DLD1 (cell line): ENCODE results near the gene UTS2B.

Experiments
- in situ Hi-C: cut with HindIII; loops from 2 replicates; pipeline ENCODE4 v1.10.0; 2017; ENCODE audit warnings: low sequenced_read_pairs

The UTS2B gene, protein sequence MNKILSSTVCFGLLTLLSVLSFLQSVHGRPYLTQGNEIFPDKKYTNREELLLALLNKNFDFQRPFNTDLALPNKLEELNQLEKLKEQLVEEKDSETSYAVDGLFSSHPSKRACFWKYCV

DNA sequence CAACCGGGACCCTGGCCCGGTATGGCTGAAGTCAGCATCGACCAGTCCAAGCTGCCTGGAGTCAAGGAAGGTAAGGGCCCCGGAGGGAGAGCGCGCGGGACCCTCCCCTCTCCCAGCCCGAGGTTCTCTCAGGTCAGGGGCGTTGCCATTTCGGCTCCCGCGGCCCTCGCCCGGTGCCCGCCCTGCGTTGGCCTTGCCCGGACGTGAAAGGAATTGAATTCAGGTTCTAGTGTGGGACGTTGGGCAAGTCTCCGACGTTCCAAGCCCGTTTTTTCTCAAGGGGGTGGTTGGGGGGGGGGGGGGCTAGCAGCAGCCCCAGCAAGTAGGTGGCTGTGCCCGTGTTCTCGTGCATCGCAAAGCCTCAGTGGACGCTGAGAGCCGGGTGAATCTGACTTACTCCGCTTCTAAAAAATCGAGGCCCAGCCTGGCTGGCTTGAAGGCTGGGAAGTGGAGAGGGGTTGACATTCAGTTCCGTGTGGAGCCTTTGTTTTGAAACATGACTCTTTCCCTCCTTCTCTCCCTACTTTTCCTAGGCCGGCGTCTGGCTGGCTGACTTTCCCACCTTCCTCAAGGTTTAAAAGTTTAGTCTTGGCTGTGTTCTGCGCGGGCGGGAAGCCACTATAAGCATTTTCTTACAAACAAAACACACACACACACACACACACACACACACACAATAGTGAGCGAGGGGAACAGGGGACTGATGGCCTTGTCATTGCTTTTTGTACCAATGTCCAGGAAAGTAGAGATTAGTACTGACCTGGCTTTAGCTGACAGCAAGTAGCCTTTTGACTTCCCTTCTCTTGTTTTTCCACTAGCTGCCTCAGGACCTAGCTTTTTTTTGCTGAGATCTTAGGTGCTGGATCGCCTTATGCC lies at the start of gene UTS2B:
Gene UTS2B, minus strand, starts transcription at position 873 of the 876 bp plus-strand sequence. CDS start 48,337 bp downstream, outside the sequence.
- in situ Hi-C loops: no loop called here

DNA sequence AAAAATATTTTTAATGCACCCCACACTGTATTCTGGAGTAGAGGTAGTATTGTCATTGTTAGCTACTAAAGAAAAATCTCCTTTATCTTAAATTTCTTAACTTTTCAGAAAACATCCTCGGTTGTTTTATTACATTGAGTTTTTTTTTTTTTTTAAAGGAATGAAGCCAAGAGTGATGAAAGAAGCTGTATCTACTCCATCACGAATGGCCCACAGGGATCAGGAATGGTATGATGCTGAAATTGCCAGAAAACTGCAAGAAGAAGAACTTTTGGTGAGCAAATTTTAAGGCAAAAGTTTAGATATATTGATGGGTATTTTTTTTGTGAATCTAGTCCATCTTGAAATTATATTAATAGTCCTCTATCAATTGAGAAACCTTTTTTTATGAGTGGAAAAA lies 49.7 kb upstream of the UTS2B start:
- in situ Hi-C loops: no loop called here

DNA sequence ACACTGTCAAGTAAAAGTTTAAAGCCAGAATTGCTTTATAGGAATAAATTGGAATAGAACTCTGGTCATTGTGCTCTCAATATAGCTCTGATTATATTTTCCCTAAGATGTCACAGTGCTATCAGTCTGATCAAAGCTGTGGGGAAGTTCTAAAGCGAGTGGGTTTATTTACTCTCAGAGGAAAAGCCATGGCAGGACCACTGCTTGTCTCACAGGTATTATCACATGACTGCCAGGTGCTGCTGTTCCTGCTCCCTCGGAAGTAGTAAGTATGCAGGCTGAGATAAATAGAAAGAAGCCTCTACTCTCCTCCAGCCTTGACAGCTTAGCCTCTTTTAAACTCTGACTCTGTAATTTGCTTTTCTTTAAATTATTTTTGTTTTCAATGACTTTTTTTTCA lies 49.1 kb upstream of the UTS2B start:
- in situ Hi-C loops: no loop called here

DNA sequence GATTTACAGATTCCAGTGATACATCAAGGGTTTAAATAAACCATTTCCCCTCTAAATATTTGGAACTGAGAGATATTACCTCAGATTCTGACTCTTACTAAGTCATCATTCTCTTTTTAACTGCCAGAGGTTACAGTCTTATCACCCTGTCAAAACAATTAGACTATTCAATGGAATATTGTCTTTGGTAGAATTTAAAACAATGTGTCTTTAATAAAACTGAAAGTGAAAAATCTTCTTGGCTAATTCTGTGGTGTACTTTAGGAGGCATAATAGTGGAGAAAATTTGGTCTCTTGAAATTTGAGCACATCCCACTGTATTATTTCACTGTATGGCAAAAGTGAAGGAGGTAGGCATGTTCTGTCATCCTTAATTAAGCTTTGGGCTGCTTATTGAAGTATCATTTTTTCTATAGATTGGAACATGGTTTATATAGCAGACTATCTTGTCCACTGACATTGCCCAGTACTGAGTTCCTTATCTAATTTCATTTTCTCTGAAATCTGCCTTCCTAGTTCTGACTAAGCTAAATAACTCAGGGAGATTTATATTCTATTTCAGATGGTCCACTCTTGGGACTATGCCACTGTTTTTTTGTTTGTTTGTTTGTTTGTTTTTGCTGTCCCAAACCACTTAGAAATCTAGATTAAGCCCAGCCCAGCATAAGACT lies 48.0 kb upstream of the UTS2B start:
- in situ Hi-C loops: no loop called here

DNA sequence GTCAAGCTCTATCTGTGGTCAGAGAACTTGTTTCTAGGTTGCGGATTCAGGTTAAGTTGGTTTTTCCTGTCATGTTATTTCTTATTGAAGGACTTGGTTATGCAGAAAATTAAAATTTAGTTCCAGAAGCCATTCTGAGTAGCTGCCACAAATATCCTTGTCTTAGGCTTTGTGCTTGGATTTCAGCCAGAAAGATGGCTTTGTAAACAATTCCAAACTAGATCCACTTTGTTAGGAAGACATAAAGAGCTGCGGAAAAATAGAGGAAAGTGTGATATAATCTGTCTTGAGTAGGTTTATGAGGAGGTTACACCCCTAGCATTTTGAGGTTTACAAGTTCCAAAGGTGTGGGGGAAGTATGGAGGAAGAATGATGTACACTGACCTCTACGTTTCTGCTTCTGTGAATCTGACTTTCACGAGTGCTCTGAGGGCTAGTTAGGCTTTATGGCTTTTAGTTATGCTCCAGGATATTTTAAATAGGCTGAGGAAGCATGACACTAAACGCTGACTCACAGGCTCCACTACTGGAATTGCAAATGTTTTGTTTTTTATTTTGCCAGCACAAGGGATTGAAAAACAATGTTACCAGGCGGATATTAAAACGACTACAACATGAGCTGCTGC lies 46.3 kb upstream of the UTS2B start:
- in situ Hi-C loops: no loop called here

DNA sequence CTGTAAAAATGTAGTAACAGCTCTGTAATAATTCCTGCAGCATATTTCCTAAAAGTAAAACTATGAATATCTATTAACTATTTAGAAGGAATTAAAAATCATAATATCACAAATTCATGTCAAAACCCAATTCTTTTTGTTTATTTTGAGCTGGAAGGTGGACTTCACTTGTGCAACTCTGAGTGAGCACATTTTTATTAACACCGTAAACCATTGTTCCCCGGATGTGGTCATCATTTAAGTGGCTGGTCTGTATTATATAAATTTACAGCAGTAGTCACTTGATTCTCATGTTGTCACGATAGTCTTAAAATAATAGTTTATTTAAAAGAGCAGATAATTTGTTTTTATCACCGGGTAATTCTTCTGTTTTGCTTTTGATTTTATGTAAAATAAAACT lies 43.0 kb upstream of the UTS2B start:
- in situ Hi-C loops: no loop called here

DNA sequence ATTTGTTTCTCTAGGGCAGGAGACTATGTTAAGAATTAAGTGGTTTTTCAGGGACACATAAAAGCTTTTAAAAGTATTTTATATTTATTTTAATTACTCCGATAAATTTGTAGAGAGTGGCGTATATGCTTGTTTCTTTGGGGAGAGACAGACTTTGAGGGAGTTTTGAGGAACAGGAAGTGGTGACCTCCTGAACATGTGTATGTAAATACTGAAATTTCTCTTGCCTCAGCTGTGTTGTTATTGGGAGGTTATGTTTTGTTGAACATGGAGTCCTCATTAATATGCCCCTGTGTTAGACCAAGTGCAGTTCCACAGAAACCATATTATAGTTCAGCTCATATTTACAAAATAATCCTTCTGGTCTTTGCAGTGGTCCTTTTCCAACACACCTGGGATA lies 41.8 kb upstream of the UTS2B start:
- in situ Hi-C loops: no loop called here

DNA sequence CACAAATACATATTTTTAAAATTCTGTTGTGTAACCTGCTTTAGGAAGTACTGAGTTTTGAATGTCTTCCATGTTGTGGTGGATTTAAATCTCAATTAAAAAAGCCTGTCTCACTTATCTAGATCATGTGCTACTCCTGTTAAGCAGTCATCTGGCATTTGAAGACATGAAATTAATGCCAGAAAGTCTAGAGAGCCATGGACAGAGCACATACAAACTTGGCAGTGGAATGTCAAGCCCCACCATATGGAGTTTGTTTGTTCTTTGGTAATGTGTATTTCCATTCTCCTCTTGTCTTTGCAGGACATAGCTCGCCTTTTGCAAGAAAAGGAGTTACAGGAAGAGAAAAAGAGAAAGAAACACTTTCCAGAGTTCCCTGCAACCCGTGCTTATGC lies 39.3 kb upstream of the UTS2B start:
- in situ Hi-C loops: no loop called here

DNA sequence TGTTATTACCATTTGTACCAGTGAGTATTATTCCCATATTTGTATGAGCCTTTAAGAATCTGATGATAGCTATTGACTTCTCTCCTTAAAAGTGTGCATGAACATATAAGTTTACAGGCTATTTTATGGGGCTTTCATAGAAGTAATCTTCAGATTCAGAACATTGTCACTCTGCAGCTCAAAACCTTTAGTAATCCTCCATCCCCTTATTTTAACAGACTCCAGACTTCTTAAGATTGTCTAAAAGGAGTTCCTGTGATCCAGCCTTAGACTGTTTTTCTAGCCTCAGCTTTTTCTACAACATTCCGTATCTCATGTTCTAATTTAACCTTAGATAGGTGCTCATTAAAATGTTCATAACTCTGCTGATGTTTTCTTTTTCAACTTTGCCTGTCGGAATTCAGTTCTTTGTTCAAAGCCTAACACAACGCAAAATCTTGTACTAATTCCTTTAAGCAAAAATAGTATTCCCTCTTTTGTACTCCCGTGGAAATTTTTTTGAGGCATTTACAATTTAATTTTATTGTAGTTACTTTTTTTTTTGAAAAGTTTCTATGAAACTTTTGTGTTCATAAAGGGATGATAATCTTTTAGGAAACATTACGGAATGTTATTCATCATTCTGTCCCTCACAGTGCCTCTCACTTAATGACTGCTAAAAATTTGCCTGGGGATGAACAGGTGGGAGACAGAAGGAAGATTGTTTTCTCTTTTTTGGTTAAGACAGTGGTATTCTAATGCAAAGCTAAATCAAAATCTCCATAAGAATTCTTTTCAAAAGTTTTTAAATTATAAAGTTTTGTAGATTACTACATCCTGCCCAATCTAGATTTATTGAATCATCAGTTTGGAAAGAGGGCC lies 38.7 kb upstream of the UTS2B start:
- in situ Hi-C loops: no loop called here

DNA sequence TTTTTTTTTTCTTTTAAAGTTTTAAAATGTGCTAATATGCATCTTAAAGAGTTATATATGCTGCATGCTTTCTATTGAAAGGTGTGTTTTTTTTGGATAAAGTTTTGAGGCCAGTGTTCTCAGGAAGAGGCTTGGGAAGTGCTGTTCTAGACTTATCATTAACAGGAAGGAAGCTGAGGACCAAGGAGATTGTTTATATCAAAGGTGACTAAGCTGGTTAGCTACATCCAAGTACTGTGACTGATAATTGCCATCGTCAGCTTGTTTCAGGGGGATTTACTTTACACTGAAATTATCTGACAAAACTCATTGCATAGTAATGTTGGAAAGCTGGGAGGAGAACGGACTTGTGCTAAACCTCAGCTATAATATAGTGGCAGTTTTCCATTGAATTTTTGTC lies 36.3 kb upstream of the UTS2B start:
- in situ Hi-C loops: no loop called here

DNA sequence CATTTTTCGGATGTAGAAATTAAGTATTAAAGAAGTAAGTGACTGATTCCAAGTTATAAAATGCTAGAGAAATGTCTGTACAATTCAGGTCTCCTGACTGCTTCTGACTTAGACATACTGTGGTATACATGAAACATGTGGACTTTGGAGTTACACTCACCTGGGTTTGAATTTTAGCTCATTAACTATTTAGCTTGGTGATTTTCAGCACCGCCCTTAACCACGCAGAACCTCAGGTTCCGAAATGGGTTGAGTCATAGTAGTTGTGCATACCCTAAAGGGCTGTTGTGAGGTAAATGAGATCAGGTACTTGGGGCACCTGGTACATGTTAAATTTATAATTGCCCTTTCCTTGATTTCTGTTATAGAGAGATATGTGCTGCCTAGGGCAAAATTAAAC lies 32.9 kb upstream of the UTS2B start:
- in situ Hi-C loops: no loop called here

DNA sequence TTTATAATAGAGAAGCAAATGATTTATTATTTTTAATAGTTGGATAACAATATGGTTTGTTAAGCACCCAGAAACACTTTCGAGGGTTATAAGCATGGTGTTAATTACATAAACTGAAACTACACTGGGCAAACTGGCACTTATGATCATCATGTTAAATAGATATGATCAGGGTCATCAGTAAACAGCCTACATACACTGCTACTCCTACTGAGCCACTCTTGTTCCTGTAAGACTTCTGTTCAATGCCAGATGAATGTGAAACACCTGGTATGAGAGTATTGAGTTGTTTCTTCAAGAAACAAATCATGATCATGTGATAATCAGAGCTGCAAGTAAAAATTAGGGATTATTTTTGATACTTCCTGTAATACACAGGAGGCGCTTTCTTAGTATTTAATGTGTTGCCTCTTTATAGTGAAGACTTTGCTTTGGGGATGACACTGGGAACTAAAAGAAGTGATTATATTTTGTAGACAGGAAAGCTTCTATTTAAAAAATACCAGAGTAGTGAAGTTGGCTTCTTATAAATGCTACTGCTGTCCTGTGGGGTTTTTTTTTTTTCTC lies 32.3 kb upstream of the UTS2B start:
- in situ Hi-C loops: no loop called here

DNA sequence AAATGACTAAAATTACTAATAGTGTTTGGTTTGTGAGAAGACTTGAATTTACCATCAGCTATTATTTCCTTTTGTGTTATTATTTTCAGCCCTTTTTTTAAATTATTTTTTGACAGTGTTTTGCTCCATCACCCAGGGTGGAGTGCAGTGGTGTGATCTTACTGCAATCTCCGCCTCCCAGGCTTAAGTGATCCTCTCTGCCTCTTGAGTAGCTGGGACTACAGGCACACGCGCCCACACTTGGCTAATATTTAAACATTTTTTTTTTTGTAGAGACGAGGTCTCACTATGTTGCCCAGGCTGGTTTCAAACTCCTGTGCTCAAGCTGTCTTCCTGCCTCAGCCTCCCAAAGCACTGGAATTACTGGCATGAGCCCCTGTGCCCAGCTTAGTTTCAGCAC lies 31.7 kb upstream of the UTS2B start:
- in situ Hi-C loops: no loop called here

DNA sequence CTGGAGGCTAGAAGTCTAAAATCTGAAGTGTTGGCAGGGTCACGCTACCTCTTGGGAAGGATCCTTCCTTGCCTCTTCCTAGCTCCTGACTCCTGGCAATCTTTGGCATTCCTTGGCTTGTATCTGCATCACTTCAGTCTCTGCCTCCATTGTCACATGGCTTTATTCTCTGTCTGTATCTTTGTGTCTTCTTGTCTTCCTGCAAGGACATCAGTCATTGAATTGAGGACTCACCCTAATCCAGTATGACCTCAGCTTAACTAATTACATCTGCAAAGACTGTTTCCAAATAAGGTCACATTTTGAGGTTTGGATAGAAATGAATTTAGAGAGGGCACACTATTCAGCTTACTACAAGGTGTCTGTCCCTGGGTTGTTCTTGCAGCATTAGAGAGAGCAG lies 31.1 kb upstream of the UTS2B start:
- in situ Hi-C loops: no loop called here

DNA sequence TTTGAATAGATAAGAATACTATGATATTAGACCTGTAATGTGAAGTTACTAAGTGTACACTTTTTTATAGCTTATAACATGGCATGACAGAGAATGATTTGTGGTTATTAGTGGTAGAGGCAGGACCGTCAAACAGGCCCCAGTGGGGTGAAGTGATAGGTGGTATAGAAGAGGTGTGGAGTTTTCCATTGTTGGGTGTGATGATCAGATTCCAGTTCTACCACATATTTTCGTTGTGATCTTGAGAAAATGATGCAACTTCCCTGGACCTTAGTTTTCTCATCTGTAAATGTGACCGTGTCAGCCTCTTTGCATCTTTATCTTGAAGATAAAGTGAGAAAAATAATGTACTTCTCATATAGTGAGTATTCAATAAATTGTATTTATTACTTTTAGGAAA lies 30.3 kb upstream of the UTS2B start:
- in situ Hi-C loops: no loop called here

DNA sequence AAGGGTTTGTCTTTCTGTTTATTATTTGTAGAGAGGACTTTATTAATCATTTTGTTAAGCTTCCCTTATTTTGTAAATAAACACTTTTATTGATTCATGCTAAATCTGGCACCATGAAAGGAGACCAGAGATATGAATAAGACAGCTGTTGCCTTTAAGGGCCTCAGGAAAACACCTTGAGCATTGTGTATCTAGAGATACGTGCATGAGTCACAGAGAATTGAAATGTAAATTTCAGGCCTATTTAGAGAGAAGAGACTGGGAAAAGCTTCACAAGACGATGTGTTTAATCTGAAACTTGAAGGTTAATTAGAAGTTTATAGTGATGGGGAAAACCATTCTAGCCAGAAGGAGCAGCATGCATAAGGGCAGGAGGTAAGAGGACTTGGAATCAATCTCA lies 28.6 kb upstream of the UTS2B start:
- in situ Hi-C loops: no loop called here

DNA sequence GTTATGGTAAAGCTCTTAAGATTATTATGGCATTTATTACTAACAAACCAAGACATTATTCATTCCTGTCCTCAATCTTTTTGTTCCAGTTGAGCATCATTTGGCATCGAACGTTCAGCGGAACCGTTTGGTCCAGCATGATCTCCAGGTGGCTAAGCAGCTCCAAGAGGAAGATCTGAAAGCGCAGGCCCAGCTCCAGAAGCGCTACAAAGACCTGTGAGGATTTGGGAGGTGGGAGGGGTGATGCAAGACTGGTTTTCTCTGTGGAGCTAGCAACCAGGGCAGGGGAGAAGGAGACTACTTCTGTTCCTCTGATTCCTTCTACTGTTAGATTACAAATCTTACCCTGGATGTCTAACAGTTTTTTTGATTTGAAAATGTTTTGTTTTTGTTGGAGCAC lies 27.6 kb upstream of the UTS2B start:
- in situ Hi-C loops: no loop called here

DNA sequence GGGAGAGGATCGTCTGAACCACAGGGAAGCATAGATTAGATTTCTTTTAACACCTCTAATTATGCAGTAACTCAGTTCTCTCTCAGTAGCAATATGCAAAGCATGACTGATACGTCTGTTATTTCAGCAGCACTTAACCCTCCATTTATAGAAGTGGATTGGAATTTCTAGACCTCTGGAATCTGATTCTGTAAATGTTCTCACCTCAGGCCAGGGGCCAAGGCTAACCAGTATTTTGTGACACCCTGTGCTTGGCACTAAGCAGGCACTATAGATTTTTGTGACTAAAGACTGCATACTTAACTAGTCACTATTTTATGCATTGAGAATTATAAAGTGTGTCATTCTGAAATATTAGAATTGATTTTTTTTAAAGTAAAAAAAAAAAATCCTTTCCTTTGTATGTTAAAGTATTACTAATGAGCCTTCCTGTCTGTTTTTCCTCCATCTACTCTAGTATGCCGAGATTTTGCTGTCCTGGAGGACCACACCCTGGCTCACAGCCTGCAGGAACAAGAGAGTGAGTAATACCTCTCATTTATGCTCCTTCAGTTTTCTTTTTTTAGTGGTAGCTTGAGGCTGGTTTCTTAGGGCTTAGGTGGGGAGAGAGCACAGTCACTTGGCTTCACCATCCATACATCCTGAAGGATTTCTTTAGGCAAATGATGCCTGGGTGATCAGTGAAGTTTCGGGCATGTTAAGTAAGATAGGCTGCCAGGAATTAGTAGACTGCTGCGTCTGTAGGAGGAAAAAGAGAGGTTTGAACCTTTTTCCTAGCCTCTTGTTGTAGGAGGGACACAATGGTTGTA lies 26.5 kb upstream of the UTS2B start:
- in situ Hi-C loops: no loop called here

DNA sequence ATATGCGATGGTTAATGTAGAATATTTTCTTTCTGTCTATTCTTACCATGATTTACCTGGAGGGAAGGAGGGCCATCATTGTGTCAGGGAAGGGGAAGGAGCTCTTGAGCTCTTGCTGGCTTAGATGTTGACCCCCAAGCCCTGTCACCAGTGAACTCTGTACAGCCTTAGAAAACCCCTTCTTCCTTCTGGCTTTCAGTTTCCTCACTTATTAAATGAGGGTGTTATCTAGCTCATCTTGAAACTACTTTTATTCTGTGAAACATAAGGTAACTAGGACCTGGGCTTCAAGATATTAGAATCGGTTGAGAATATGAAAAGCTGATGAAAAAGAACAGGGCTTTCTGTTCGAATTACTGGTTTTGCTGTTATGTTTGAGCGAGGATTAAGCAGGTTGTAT lies 25.1 kb upstream of the UTS2B start:
- in situ Hi-C loops: no loop called here
